ENCODE results near the gene C11orf24.
"Not testable (repeated sequence)": the region's sequence is repeated elsewhere in the genome, so short reads cannot be mapped to it uniquely, and the experiment has no call there.

Gene C11orf24

DNA sequence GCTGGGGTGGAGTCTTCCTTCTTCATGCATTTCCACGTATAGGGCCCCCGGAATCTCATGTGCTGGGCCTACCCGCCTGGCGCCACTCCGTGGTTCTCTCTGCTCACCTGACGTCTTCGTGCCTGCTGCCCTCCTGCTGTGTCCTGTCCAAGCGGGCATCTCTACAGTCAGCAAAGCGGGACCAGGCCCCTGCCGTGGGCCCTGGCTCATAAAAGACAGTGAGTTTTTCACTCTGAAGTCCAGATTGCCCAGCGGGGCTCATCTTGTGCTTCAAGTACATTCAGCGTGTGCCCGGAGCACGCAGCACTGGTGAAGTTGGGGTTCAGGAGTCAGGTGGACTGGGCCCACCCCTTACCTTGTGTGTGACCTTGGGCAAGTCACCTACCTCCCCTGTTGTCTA is 17.4 kb downstream of the C11orf24 start:
- TF ChIP-seq, protein P1, sequence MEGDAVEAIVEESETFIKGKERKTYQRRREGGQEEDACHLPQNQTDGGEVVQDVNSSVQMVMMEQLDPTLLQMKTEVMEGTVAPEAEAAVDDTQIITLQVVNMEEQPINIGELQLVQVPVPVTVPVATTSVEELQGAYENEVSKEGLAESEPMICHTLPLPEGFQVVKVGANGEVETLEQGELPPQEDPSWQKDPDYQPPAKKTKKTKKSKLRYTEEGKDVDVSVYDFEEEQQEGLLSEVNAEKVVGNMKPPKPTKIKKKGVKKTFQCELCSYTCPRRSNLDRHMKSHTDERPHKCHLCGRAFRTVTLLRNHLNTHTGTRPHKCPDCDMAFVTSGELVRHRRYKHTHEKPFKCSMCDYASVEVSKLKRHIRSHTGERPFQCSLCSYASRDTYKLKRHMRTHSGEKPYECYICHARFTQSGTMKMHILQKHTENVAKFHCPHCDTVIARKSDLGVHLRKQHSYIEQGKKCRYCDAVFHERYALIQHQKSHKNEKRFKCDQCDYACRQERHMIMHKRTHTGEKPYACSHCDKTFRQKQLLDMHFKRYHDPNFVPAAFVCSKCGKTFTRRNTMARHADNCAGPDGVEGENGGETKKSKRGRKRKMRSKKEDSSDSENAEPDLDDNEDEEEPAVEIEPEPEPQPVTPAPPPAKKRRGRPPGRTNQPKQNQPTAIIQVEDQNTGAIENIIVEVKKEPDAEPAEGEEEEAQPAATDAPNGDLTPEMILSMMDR (IDR thresholded peaks at IDR 0.05; ENCODE audit: borderline replicate concordance, control extremely low read depth, extremely low read depth, insufficient read depth, missing control alignments): no peak
- in situ Hi-C loops (cut with MboI; ENCODE audit: low sequenced_read_pairs, unreplicated experiment): no loop called here
- no peak for DNase-seq (ENCODE audit: low spot score)

DNA sequence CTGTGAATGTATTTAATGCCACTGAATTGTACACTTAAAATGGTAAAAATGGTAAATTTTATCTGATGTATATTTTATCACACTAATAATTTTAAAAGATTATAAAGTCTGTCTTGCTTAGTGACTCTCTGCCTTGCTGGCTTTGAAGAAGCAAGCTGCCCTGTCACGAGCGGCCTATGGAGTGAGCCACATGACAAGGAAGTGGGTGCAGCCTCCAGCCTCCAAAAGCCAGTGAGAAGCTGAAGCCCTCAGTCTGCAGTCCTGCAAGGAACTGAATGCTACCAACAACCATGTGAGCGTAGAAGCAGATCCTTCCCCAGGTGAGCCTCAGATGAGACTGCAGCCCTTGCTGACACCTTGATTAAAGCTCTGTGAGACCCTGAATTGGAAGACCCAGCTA is 20.0 kb downstream of the C11orf24 start:
- TF ChIP-seq, protein P1 (IDR thresholded peaks at IDR 0.05; ENCODE audit: borderline replicate concordance, control extremely low read depth, extremely low read depth, insufficient read depth, missing control alignments): no peak
- in situ Hi-C loops (cut with MboI; ENCODE audit: low sequenced_read_pairs, unreplicated experiment): no loop called here
- DNase-seq (ENCODE audit: low spot score): no peak

DNA sequence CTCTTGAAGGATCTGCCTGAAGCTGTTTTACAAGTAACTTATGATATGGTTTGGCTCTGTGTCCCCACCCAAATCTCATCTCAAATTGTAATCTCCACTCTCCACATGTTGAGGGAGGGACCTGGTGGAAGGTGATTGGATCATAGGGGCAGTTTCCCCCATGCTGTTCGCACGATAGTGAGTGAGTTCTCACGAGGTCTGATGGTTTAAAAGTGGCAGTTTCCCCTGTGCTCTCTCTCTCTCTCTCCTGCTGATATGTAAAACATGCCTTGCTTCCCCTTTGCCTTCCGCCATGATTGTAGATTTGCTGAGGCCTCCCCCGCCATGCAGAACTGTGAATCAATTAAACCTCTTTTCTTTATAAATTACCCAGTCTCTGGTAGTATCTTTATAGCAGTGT is 26.9 kb downstream of the C11orf24 start:
- in situ Hi-C loops (cut with MboI; ENCODE audit: low sequenced_read_pairs, unreplicated experiment); DNase-seq (ENCODE audit: low spot score): not testable (repeated sequence)

DNA sequence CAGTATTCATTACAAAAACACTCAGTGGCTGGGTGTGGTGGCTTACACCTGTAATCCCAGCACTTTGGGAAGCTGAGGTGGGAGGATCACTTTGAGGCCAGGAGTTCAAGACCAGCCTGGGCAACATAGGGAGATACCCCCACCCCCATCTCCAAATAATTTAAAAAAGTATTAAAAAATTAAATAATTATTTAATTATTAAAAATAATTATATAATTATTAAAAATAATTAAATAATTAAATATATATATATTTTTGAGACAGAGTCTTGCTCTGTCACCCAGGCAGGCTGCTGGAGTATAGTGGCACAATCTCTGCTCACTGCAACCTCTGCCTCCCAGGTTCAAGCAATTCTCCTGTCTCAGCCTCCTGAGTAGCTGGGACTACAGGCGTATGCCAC is 27.9 kb downstream of the C11orf24 start:
- in situ Hi-C loops (cut with MboI; ENCODE audit: low sequenced_read_pairs, unreplicated experiment); DNase-seq (ENCODE audit: low spot score): not testable (repeated sequence)

DNA sequence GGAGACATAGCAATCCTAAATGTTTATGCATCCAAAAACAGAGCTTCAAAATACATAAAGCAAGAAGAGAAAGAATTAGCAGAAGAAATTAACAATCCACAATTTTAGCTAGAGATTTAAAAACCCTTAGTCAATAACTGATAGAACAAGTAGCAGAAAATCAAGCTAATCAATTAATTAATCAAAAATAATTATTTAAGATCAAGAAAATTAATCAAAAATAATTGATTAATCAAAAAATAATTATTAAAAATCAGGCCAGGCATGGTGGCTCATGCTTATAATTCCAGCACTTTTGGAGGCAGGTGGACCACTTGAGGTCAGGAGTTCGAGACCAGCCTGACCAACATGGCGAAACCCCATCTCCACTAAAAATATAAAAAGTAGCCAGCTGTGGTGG is 29.2 kb downstream of the C11orf24 start:
- in situ Hi-C loops (cut with MboI; ENCODE audit: low sequenced_read_pairs, unreplicated experiment): no loop called here
- no peak for DNase-seq (ENCODE audit: low spot score)
- TF ChIP-seq, protein P1 (IDR thresholded peaks at IDR 0.05; ENCODE audit: borderline replicate concordance, control extremely low read depth, extremely low read depth, insufficient read depth, missing control alignments): no peak

DNA sequence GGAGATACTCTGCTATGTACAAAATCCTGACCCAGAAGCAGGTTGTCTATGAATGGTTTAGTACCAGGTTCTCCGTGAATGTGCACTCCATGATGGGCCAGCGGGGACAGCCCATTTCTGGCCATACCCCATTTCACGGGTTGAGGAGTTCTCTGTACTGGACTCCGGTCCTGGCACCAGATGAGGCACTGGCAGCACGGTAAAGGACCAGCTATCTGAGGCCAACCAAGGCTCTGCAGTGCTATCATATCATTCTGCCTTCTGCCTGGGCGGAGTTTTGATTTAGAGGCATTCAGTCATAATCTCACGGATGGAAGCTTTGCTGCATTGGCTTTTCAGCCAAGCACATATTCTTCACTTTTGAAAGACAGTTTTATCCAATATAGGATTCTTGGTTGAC is 40.2 kb downstream of the C11orf24 start:
- TF ChIP-seq, protein P1 (IDR thresholded peaks at IDR 0.05; ENCODE audit: borderline replicate concordance, control extremely low read depth, extremely low read depth, insufficient read depth, missing control alignments): no peak
- in situ Hi-C loops (cut with MboI; ENCODE audit: low sequenced_read_pairs, unreplicated experiment): no loop called here
- DNase-seq (ENCODE audit: low spot score): no peak

DNA sequence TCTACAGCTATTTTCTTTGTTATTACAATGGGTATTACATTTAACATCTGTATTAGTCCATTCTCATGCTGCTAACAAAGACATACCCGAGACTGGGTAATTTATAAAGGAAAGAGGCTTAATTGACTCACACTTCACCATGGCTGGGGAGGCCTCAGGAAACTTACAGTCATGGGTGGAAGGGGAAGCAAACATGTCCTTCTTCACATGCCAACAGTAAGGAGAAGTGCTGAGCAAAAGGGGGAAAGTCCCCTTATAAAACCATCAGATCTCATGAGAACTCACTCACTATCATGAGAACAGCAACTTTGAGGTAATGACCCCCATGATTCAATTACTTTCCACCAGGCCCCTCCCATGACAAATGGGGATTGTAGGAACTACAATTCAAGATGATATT is 42.2 kb downstream of the C11orf24 start:
- TF ChIP-seq, protein P1 (IDR thresholded peaks at IDR 0.05; ENCODE audit: borderline replicate concordance, control extremely low read depth, extremely low read depth, insufficient read depth, missing control alignments): no peak
- in situ Hi-C loops (cut with MboI; ENCODE audit: low sequenced_read_pairs, unreplicated experiment): no loop called here

DNA sequence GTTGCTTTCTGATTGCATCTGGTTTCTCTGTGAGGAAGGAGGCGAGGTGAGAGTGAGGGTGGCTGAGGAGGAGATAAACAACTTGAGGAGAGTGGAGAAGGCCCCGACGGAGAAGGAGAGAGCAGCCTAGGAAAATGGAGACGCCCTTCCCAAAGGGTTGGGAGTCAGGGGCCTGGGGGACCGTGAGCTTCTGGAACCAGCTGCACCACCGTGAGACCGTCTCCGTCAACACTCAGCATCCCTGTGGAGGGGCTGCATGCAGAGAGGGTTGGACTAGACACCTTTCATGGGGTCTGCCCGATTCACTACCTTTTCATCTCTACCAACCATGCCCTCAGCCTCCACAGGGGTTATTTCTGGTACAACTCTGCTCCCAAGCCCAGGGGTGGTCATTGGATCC is 45.4 kb downstream of the C11orf24 start:
- DNase-seq (ENCODE audit: low spot score): no peak
- TF ChIP-seq, protein P1 (IDR thresholded peaks at IDR 0.05; ENCODE audit: borderline replicate concordance, control extremely low read depth, extremely low read depth, insufficient read depth, missing control alignments): no peak
- in situ Hi-C loops (cut with MboI; ENCODE audit: low sequenced_read_pairs, unreplicated experiment): no loop called here

More for the DNA sequence above, 42.2 kb downstream of the C11orf24 start:
- DNase-seq (ENCODE audit: low spot score): no peak

Data from GM13976 (cell line).